ENCODE data around the gene NUP85. TPM values are rescaled to one million over a fixed set of nuclear protein-coding genes. Genes with fewer than 3 reads are reported as not detected.

The NUP85 gene
- total RNA-seq, 1 donor from 2014 or later = 38.1 TPM

Other genes starting within 250 kb of the NUP85 start
- 103 TPM for gene HID1, start 232.9 kb upstream of the NUP85 start, total RNA-seq
- 54.7 TPM for gene CDR2L, start 218.0 kb upstream of the NUP85 start, total RNA-seq
- 14.5 TPM for gene MRPL58, start 193.0 kb upstream of the NUP85 start, total RNA-seq
- 133 TPM for gene ATP5PD, start 158.7 kb upstream of the NUP85 start, total RNA-seq
- gene KCTD2, start 158.5 kb upstream of the NUP85 start, total RNA-seq = 31.4 TPM
- gene SLC16A5, start 117.7 kb upstream of the NUP85 start, total RNA-seq = 101 TPM
- gene ARMC7, start 95.7 kb upstream of the NUP85 start, total RNA-seq = 1.4 TPM
- gene NT5C, start 73.9 kb upstream of the NUP85 start, total RNA-seq = 18.3 TPM
- 23.0 TPM for gene JPT1, start 51.2 kb upstream of the NUP85 start, total RNA-seq
- 23.9 TPM for gene SUMO2, start 22.7 kb upstream of the NUP85 start, total RNA-seq
- gene GGA3, start 55.9 kb downstream of the NUP85 start, total RNA-seq = 84.6 TPM
- 24.1 TPM for gene MRPS7, start 56.2 kb downstream of the NUP85 start, total RNA-seq
- 32.4 TPM for gene MIF4GD, start 65.6 kb downstream of the NUP85 start, total RNA-seq
- gene SLC25A19, start 83.8 kb downstream of the NUP85 start, total RNA-seq = 1.3 TPM
- gene GRB2, start 200.0 kb downstream of the NUP85 start, total RNA-seq = 65.7 TPM